Cardiac fibroblast (primary cell): ENCODE data around the gene SDK1.

Experiments
- DNase-seq, 2 donors: peaks; one replicate each; pipeline versions ENCODE4 v3.0.0 to v3.0.0-alpha.2; 2010; ENCODE audit warnings: low read depth in 2 of 2
- H3K4me3 ChIP-seq, 2 donors: replicated peaks in 1 of 2; 1 replicate in 1 of 2; 2 replicates in 1 of 2; pipeline ENCODE4 v1.5.1; 2011; ENCODE audit warnings: low read depth in 2 of 2, low read length in 2 of 2, mild to moderate bottlenecking in 2 of 2, moderate library complexity in 1 of 2
- TF ChIP-seq, protein P1 (sequence below): IDR thresholded peaks from one replicate; pipeline ENCODE4 v1.5.1; 2011; ENCODE audit warnings: low read depth, mild to moderate bottlenecking, low read length, inconsistent platforms

The SDK1 gene

DNA sequence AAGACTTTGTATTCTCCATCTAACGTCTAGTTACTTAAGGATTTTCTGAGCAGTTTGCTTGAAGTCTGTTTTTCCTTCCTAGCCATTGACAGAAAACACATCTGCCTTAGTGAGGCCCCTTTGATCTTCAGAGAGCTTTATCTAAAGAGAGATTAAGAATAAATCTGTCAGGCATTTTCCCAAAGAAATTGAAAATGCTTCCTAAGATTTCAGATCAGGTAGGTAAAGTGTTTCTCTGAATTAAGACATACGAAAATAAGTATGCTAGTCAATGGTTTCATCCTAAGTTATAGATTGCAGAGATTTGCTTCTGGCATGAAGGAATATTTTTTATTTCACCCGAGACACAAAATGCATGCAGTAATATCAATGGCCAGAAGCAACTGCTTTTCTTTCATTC lies 168.6 kb downstream of the SDK1 start:
- DNase-seq = no peak

DNA sequence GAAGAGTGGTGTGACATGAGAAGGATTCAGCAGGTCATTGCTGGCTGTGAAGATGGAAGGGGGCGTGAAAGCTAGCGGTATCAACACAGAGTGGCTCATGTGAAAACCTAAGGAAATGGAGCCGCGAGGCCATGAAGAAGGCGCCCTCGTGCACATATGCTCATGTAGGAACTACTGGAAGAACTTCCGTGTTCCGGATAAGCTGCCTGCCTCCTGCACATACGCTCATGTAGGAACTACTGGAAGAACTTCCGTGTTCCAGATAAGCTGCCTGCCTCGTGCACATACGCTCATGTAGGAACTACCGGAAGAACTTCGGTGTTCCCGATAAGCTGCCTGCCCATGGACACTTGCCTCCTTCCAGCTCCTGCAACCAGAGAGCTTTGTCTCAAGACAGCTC lies 179.1 kb downstream of the SDK1 start:
- TF ChIP-seq, protein P1, sequence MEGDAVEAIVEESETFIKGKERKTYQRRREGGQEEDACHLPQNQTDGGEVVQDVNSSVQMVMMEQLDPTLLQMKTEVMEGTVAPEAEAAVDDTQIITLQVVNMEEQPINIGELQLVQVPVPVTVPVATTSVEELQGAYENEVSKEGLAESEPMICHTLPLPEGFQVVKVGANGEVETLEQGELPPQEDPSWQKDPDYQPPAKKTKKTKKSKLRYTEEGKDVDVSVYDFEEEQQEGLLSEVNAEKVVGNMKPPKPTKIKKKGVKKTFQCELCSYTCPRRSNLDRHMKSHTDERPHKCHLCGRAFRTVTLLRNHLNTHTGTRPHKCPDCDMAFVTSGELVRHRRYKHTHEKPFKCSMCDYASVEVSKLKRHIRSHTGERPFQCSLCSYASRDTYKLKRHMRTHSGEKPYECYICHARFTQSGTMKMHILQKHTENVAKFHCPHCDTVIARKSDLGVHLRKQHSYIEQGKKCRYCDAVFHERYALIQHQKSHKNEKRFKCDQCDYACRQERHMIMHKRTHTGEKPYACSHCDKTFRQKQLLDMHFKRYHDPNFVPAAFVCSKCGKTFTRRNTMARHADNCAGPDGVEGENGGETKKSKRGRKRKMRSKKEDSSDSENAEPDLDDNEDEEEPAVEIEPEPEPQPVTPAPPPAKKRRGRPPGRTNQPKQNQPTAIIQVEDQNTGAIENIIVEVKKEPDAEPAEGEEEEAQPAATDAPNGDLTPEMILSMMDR = no peak
- no peak overlapping the region for H3K4me3 ChIP-seq
- DNase-seq = no peak

More for the DNA sequence above, 168.6 kb downstream of the SDK1 start:
- H3K4me3 ChIP-seq = no peak overlapping the region
- TF ChIP-seq, protein P1 = no peak

DNA sequence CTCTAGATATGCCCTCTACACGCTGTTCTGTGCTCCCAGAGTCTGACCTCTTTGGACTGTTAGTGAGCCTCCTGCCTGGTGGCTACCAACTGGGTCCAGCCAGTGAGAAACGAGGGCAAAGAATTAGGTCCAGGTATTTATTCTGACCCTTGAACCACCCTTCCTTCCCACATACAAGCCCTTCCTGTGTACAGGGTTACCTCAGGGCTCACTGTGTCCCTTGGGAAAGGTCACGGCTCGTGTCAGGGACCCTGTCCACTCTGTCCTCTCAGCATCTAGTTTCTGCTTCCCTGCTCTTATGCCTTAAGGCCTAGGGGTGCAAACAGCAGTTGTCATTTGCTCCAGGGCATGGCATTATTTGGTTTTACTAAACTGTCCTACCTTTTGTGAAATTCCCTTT lies 180.4 kb downstream of the SDK1 start:
- TF ChIP-seq, protein P1 = no peak
- no peak overlapping the region for H3K4me3 ChIP-seq
- no peak for DNase-seq

DNA sequence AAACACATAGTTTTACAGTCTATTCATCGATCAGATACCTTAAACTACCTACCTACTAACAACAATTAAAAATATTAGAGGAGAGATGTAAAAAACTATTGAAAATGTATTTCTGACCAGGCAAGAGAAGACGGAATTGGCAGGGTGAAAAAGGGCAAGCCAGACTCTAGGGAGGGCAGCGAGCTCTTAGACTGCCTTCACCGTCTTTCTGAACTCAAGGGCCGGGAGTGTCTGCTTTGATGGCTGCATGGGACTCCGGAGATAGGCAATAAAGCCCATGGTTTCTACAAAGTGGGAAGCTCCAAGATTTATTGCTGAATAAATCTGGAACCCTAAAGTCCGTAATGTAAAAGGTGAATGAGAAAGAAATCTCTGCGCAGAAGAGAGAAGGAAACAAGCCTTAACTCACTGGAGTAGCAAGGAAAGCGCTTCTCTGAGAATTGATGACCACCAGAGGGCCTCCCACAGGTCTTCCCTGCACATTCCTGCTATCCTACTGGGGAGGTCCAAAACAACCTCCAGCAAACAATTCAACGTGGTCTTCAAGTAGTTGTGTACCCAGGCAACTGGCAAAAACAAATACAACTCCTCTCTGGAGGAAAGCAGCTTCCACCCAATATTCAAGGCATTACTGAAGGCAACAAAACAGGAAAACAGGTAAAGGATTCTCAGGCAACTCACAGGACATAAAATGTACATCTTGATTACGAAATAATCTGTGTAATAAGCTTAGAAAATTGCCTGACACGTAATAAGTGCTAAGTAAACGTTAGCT lies 181.3 kb downstream of the SDK1 start:
- H3K4me3 ChIP-seq = no peak overlapping the region
- DNase-seq = peak; percentile 66 to 77
- TF ChIP-seq, protein P1 = peak; percentile 64

GRCh38 chr7:3486841-3487240 lies 185.8 kb downstream of the SDK1 start:
- TF ChIP-seq, protein P1 = no peak
- no peak overlapping the region for H3K4me3 ChIP-seq
- no peak for DNase-seq

- TF ChIP-seq, protein P1 = no peak
- no peak for DNase-seq
Observed at GRCh38 chr7:3488829-3489228, 187.8 kb downstream of the SDK1 start.

DNA sequence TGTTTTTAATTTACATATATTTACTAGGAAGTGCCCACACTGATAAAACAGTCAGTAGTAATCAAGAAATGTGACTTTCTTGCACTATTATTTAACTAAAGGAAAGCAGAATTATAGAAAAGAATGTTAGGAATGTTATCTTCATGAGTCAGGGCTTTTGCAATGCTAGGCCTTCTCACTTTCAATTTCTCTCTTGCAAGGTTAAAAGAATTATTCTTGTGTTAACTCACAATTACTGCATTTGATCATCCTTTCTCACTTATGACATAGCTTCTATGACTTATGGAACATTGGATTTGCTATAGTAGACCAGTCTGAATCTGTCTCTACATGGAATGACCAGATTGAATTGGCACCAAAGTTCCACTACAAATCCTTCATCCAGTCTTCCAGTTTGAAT lies 192.4 kb downstream of the SDK1 start:
- peak; percentile 58 to 74 for DNase-seq
- TF ChIP-seq, protein P1 = no peak
- no peak overlapping the region for H3K4me3 ChIP-seq

More at GRCh38 chr7:3488829-3489228, 187.8 kb downstream of the SDK1 start:
- no peak overlapping the region for H3K4me3 ChIP-seq
